GM12878 (cell line): Measurements from ENCODE around the gene SORBS1. TPM values are rescaled to one million over a fixed set of nuclear protein-coding genes. Genes with fewer than 3 reads are reported as not detected.

Source experiments
- ATAC-seq: fragments of 200-7000 bp; cut with Tn5 transposase; 3 replicates; pipeline ENCODE4 v1.9.1; 2020; ENCODE audit warnings: mild to moderate bottlenecking, moderate library complexity
- BruUV-seq: library from RNA; stranded (reverse); fragments of 400-500 nt; replicated peaks from 2 replicates; lab custom pipeline; 2021; lab: Mats Ljungman, UMichigan
- CTCF ChIA-PET: fragments of 300-600 bp; sonication (Branson Sonifier 250); formaldehyde crosslinking; extraction: SDS; loops from one replicate; lab custom pipeline; 2021; ENCODE audit warnings: inconsistent platforms; lab: Yijun Ruan, JAX
- POLR2A ChIA-PET: fragments of 350-600 bp; formaldehyde crosslinking; extraction: SDS; loops from one replicate; lab custom pipeline; 2021; ENCODE audit warnings: inconsistent platforms; lab: Charles Lee
- RAD21 ChIA-PET: fragments of 300-600 bp; sonication (Branson Sonifier 250); formaldehyde crosslinking; loops from one replicate; lab custom pipeline; 2023; ENCODE audit warnings: antibody characterized with exemption; ENCODE audit not compliant: unreplicated experiment; lab: Charles Lee
- SMC1A ChIA-PET: fragments of 300-600 bp; sonication (Branson Sonifier 250); formaldehyde crosslinking; loops from one replicate; lab custom pipeline; 2023; ENCODE audit not compliant: unreplicated experiment, uncharacterized antibody; lab: Charles Lee
- DNase-seq: peaks from one replicate; pipeline ENCODE4 v3.0.0-alpha.2; 2011; ENCODE audit warnings: low read depth, low spot score
- FAIRE-seq: peaks from 3 replicates; lab custom pipeline; 2011; peaks lifted over from hg19 to GRCh38; lab: Jason Lieb, UNC
- H2AFZ ChIP-seq: 2 replicates; pipeline ENCODE4 v1.6.0; 2011; ENCODE audit warnings: low read depth, low read length, control low read depth; ENCODE audit not compliant: control insufficient read depth
- H3K27ac ChIP-seq: 2 replicates; pipeline ENCODE4 v1.5.1; 2011; ENCODE audit warnings: control low read depth; ENCODE audit not compliant: control insufficient read depth, insufficient read depth
- H3K27me3 ChIP-seq, 2 experiments: replicated peaks in 1 of 2; 2 replicates each; pipeline versions ENCODE4 v1.6.0 to v1.6.1; 2011; ENCODE audit warnings: low read length in 1 of 2; ENCODE audit not compliant: control insufficient read depth in 2 of 2, insufficient read depth in 2 of 2
- H3K36me3 ChIP-seq, 2 experiments: 2 replicates each; pipeline ENCODE4 v1.5.1; 2011; ENCODE audit warnings: low read length in 1 of 2; ENCODE audit not compliant: control insufficient read depth in 2 of 2, insufficient read depth in 2 of 2
- H3K4me1 ChIP-seq: 2 replicates; pipeline ENCODE4 v1.6.1; 2011; ENCODE audit warnings: mild to moderate bottlenecking, low read length, moderate library complexity, mixed read lengths; ENCODE audit not compliant: control insufficient read depth, insufficient read depth
- H3K4me2 ChIP-seq: 2 replicates; pipeline ENCODE4 v1.6.0; 2011; ENCODE audit warnings: control low read depth; ENCODE audit not compliant: control insufficient read depth, insufficient read depth
- H3K4me3 ChIP-seq: fragments of 200-600 bp; sonication (generic); 2 replicates; pipeline ENCODE4 v1.5.1; 2016
- H3K79me2 ChIP-seq: 2 replicates; pipeline ENCODE4 v1.6.0; 2011; ENCODE audit warnings: low read length; ENCODE audit not compliant: control insufficient read depth, insufficient read depth
- H3K9ac ChIP-seq: 2 replicates; pipeline ENCODE4 v1.8.0; 2011; ENCODE audit warnings: low read length, control low read depth, mixed read lengths; ENCODE audit not compliant: control insufficient read depth, insufficient read depth
- H3K9me3 ChIP-seq: replicated peaks from 3 replicates; pipeline ENCODE4 v1.5.1; 2011; ENCODE audit warnings: mild to moderate bottlenecking, low read length; ENCODE audit not compliant: control insufficient read depth, insufficient read depth
- H4K20me1 ChIP-seq: 2 replicates; pipeline ENCODE4 v1.6.0; 2011; ENCODE audit not compliant: control insufficient read depth, insufficient read depth
- BHLHE40 ChIP-seq, 2 experiments: fragments of 450-650 bp in 1 of 2; IDR thresholded peaks; 2 replicates each; pipeline ENCODE4 v1.6.1; 2011 to 2017; ENCODE audit warnings: low read depth in 2 of 2, borderline replicate concordance in 1 of 2, improper control_type of control experiment in 1 of 2, low read length in 1 of 2, mild to moderate bottlenecking in 1 of 2
- IRF4 ChIP-seq: IDR thresholded peaks from 2 replicates; pipeline ENCODE4 v1.6.1; 2011; ENCODE audit warnings: low read depth, low read length
- NFYB ChIP-seq: IDR thresholded peaks from 2 replicates; pipeline ENCODE4 v1.6.1; 2011; ENCODE audit warnings: low read depth, mild to moderate bottlenecking, low read length, improper control_type of control experiment, moderate library complexity; ENCODE audit not compliant: insufficient read depth
- RELA ChIP-seq: fragments of 450-650 bp; IDR thresholded peaks from 2 replicates; pipeline ENCODE4 v1.8.0; 2014; ENCODE audit warnings: borderline replicate concordance; ENCODE audit not compliant: partially characterized antibody
- SIX5 ChIP-seq: IDR thresholded peaks from 2 replicates; pipeline ENCODE4 v1.6.1; 2011; ENCODE audit warnings: mild to moderate bottlenecking, low read depth, low read length, moderate library complexity; ENCODE audit not compliant: severe bottlenecking
- SMC3 ChIP-seq: IDR thresholded peaks from 2 replicates; pipeline ENCODE4 v1.6.1; 2011; ENCODE audit warnings: low read length, improper control_type of control experiment, borderline replicate concordance
- TAF1 ChIP-seq: IDR thresholded peaks from 2 replicates; pipeline ENCODE4 v1.6.1; 2011; ENCODE audit warnings: mild to moderate bottlenecking, low read depth, low read length, borderline replicate concordance
- WGBS: methylation state at CpG from one replicate; pipeline ENCODE4 v1.1.6; 2016; ENCODE audit warnings: low lambda C conversion rate; ENCODE audit not compliant: insufficient replicate concordance, insufficient coverage; ENCODE audit errors: missing lambda C conversion rate; 5-methylcytosine and 5-hydroxymethylcytosine counted together
- in situ Hi-C: fragments of 300-500 bp; cut with MboI; formaldehyde crosslinking; loops from 9 replicates; pipeline ENCODE4 v1.14.3; 2018; ENCODE audit warnings: mixed read lengths
- intact Hi-C: fragments of 100-400 bp; cut with micrococcal nuclease; formaldehyde crosslinking; loops from one replicate; pipeline ENCODE4 v1.14.2; 2022; ENCODE audit not compliant: unreplicated experiment
- polyA plus RNA-seq, 11 experiments: library from polyadenylated mRNA; depleted of rRNA in 4 of 11; unstranded in 6 of 11; stranded (reverse) in 5 of 11; fragments of >200 nt; fragmentation: Nextera tagmentation in 4 of 11; fragmentation: Illumina TruSeq in 1 of 11; extraction: Ambion mirVana in 4 of 11; extraction: Trizol in 1 of 11; gene quantifications; 1 replicate in 1 of 11; 2 replicates in 10 of 11; pipeline versions ENCODE4 v1.2.1 to v1.2.3, GENCODE V29; 2011 to 2016; ENCODE audit warnings: inconsistent platforms in 2 of 11, missing spikeins in 2 of 11, low read depth in 1 of 11
- total RNA-seq, 4 experiments: library from RNA; depleted of rRNA in 3 of 4; stranded (reverse); fragments of >200 nt in 3 of 4; fragmentation: Illumina TruSeq in 1 of 4; extraction: Trizol in 1 of 4; gene quantifications; 2 replicates each; pipeline versions ENCODE4 v1.2.1 to v1.2.3, GENCODE V29; 2013 to 2021
- TF ChIP-seq, protein P1 (sequence below): fragments of 450-650 bp; formaldehyde crosslinking; IDR thresholded peaks from 2 replicates; pipeline ENCODE4 v1.4.0; 2020; ENCODE audit warnings: mild to moderate bottlenecking, moderate library complexity
- TF ChIP-seq, protein P2 (sequence below): fragments of 450-650 bp; IDR thresholded peaks from 2 replicates; pipeline ENCODE4 v1.6.1; 2016; ENCODE audit warnings: mild to moderate bottlenecking

Gene SORBS1
- total and polyA plus RNA-seq, 10 of the 15 experiments (the other 5 are each of a cell fraction or from before 2014, with no cell fraction given): 0.13 to 0.75 (median 0.39) TPM

DNA sequence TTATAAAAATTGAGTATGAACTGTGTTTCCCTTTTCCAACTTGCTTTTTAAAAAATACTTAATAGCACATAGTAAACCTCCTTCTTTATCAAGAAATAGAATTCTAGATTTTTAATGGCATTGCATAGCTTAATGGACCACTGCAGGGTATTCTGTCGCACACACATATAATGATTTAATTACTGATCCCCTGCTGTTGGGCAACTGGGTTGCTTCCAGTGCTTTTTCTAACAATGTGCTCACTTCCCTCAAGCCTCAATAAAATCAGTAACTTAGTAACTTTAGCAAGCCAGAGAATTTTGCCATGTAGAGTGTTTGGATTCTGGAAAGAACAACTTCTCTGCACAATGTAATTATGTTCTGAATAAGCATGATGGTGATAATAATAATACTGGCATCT is 221.3 kb downstream of the SORBS1 start:
- Histone ChIP-seq H3K4me1 (peaks cover 4% of the 10 kb centered on the region; the same call in 1 of the 2 replicates), H3K79me2 (no peaks in the 10 kb centered on the region), H3K4me2 (no peak overlapping the region), H4K20me1 (no peaks in the 10 kb centered on the region), H3K36me3 (no peaks in the 10 kb centered on the region; a peak in 1 of 4 replicates), H3K27me3 (no peaks in the 10 kb centered on the region), H3K9me3 (no peaks in the 10 kb centered on the region), H3K27ac (no peak overlapping the region), H3K4me3 (no peak overlapping the region), H3K9ac (no peak overlapping the region), H2AFZ (no peak overlapping the region)
- BruUV-seq: no TSS peak
- ChIA-PET POLR2A (no interaction called here), RAD21 (interaction anchor here (0.7 to 2.4 kb wide), 2 partner anchors 94 to 200 kb away, joined by 4 to 8 read pairs; no protein-coding TSS in a partner anchor), SMC1A (interaction anchor here (0.9 to 1.0 kb wide), 2 partner anchors 17 to 96 kb away, joined by 3 read pairs; no protein-coding TSS in a partner anchor), CTCF (interaction anchor here (0.6 to 0.7 kb wide), 5 partner anchors 13 to 69 kb away, joined by 4 to 10 read pairs (median 4); no protein-coding TSS in a partner anchor)
- TF ChIP-seq, protein P1, sequence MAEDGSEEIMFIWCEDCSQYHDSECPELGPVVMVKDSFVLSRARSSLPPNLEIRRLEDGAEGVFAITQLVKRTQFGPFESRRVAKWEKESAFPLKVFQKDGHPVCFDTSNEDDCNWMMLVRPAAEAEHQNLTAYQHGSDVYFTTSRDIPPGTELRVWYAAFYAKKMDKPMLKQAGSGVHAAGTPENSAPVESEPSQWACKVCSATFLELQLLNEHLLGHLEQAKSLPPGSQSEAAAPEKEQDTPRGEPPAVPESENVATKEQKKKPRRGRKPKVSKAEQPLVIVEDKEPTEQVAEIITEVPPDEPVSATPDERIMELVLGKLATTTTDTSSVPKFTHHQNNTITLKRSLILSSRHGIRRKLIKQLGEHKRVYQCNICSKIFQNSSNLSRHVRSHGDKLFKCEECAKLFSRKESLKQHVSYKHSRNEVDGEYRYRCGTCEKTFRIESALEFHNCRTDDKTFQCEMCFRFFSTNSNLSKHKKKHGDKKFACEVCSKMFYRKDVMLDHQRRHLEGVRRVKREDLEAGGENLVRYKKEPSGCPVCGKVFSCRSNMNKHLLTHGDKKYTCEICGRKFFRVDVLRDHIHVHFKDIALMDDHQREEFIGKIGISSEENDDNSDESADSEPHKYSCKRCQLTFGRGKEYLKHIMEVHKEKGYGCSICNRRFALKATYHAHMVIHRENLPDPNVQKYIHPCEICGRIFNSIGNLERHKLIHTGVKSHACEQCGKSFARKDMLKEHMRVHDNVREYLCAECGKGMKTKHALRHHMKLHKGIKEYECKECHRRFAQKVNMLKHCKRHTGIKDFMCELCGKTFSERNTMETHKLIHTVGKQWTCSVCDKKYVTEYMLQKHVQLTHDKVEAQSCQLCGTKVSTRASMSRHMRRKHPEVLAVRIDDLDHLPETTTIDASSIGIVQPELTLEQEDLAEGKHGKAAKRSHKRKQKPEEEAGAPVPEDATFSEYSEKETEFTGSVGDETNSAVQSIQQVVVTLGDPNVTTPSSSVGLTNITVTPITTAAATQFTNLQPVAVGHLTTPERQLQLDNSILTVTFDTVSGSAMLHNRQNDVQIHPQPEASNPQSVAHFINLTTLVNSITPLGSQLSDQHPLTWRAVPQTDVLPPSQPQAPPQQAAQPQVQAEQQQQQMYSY (CRISPR knock-in tag): no peak
- no peak for TF ChIP-seq BHLHE40 (IDR thresholded peaks at IDR 0.05; ENCODE audit: borderline replicate concordance in 1 of 2, low read depth in 2 of 2, low read length in 1 of 2)
- TF ChIP-seq SIX5: no peak
- no peak for TF ChIP-seq TAF1
- no peak for TF ChIP-seq SMC3
- TF ChIP-seq RELA: no peak
- TF ChIP-seq, protein P2, sequence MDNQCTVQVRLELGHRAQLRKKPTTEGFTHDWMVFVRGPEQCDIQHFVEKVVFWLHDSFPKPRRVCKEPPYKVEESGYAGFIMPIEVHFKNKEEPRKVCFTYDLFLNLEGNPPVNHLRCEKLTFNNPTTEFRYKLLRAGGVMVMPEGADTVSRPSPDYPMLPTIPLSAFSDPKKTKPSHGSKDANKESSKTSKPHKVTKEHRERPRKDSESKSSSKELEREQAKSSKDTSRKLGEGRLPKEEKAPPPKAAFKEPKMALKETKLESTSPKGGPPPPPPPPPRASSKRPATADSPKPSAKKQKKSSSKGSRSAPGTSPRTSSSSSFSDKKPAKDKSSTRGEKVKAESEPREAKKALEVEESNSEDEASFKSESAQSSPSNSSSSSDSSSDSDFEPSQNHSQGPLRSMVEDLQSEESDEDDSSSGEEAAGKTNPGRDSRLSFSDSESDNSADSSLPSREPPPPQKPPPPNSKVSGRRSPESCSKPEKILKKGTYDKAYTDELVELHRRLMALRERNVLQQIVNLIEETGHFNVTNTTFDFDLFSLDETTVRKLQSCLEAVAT: no peak
- TF ChIP-seq NFYB: no peak
- TF ChIP-seq IRF4: no peak
- no peak for FAIRE-seq
- intact Hi-C loops: no loop called here
- 100% methylated on average over 1 of the region's 1 CpG for WGBS
- no peak for ATAC-seq
- in situ Hi-C loops: no loop called here
- no peak for DNase-seq
